PC-9 (cell line): ENCODE results near the gene GLRX.

Experiments
- EZH2 ChIP-seq: fragments of 200-600 bp; sonication (generic); IDR thresholded peaks from 2 replicates; pipeline ENCODE4 v1.8.0; 2017; ENCODE audit warnings: antibody characterized with exemption, low read depth
- TF ChIP-seq, protein P1 (sequence below): fragments of 200-600 bp; sonication (generic); conservative IDR thresholded peaks from 2 replicates; pipeline ENCODE4 v1.6.1; 2017; ENCODE audit warnings: mixed run types, antibody characterized with exemption, mild to moderate bottlenecking, moderate library complexity

DNA sequence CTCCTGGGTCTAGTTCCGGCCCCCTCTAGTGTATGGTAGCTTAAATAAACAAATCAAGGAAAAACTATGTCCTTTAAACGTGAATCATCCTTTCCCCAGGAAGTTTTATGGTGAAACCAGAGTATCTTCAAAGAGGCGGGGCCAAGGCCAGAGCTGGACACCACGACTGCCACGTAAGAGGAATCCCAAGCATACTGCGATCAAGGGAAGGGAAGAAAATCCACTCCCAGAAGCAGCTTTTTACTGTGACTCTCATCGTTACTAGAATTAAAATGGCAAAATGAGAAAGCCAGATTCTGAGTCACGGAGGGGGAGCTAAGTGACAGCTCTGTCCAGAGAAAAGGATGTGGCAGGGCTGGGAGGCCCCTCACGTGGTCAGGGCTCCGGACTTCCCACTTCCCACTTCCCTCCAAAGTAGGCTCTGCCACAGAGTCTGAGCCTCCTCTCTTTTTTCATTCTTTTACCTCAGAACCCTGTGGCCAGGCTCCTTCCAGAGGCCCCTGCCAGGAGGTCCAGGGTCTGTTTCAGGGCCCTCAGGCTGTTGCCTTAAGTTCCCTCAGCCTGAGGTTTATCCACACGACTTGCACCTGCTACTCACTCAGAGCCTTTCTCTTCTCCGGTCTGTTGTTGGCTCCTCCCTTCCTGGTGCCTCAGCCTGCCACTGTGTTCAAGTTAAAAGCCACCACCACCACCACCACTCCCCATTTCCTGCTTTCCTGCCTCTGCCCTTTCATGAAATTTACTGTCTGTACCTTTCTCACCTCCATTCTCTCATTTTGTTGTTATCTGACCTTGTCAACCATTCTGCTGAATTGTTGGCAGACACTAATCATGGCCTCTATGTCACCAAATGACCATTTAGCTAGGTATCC is 1.4 kb upstream of the GLRX start:
- TF ChIP-seq, protein P1, sequence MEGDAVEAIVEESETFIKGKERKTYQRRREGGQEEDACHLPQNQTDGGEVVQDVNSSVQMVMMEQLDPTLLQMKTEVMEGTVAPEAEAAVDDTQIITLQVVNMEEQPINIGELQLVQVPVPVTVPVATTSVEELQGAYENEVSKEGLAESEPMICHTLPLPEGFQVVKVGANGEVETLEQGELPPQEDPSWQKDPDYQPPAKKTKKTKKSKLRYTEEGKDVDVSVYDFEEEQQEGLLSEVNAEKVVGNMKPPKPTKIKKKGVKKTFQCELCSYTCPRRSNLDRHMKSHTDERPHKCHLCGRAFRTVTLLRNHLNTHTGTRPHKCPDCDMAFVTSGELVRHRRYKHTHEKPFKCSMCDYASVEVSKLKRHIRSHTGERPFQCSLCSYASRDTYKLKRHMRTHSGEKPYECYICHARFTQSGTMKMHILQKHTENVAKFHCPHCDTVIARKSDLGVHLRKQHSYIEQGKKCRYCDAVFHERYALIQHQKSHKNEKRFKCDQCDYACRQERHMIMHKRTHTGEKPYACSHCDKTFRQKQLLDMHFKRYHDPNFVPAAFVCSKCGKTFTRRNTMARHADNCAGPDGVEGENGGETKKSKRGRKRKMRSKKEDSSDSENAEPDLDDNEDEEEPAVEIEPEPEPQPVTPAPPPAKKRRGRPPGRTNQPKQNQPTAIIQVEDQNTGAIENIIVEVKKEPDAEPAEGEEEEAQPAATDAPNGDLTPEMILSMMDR, result no peak
- TF ChIP-seq EZH2, result no peak
